ENCODE measurements around the gene OXCT1. TPM values are rescaled to one million over a fixed set of nuclear protein-coding genes. Genes with fewer than 3 reads are reported as not detected.

The OXCT1 gene
- total and polyA plus RNA-seq, 2 of the 8 experiments (the other 6 are each of a cell fraction or from before 2014, with no cell fraction given) = 10.1 to 28.2 TPM

DNA sequence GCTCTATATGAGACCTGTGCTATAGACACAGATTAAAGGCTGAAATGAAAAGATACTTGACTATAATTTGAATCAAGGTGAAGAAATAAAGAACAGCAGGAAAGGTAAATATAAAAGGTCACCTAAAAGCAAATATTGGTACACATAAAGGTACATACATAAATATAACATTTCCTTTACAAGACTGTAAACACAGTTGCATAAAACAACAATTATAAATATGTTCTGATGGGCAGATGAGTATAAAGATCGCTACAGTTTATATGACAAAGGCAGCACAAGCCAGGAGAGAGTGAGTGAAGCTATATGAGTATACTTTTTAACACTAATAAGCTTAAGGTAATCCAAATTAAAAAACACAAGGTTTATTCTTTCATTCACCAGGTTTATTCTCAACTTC, 114.5 kb downstream of the OXCT1 start (continued):
- TF ChIP-seq CTBP2 (IDR thresholded peaks at IDR 0.05; ENCODE audit: borderline replicate concordance, insufficient read depth, insufficient read length, low read length) = no peak
- TF ChIP-seq, protein P1, sequence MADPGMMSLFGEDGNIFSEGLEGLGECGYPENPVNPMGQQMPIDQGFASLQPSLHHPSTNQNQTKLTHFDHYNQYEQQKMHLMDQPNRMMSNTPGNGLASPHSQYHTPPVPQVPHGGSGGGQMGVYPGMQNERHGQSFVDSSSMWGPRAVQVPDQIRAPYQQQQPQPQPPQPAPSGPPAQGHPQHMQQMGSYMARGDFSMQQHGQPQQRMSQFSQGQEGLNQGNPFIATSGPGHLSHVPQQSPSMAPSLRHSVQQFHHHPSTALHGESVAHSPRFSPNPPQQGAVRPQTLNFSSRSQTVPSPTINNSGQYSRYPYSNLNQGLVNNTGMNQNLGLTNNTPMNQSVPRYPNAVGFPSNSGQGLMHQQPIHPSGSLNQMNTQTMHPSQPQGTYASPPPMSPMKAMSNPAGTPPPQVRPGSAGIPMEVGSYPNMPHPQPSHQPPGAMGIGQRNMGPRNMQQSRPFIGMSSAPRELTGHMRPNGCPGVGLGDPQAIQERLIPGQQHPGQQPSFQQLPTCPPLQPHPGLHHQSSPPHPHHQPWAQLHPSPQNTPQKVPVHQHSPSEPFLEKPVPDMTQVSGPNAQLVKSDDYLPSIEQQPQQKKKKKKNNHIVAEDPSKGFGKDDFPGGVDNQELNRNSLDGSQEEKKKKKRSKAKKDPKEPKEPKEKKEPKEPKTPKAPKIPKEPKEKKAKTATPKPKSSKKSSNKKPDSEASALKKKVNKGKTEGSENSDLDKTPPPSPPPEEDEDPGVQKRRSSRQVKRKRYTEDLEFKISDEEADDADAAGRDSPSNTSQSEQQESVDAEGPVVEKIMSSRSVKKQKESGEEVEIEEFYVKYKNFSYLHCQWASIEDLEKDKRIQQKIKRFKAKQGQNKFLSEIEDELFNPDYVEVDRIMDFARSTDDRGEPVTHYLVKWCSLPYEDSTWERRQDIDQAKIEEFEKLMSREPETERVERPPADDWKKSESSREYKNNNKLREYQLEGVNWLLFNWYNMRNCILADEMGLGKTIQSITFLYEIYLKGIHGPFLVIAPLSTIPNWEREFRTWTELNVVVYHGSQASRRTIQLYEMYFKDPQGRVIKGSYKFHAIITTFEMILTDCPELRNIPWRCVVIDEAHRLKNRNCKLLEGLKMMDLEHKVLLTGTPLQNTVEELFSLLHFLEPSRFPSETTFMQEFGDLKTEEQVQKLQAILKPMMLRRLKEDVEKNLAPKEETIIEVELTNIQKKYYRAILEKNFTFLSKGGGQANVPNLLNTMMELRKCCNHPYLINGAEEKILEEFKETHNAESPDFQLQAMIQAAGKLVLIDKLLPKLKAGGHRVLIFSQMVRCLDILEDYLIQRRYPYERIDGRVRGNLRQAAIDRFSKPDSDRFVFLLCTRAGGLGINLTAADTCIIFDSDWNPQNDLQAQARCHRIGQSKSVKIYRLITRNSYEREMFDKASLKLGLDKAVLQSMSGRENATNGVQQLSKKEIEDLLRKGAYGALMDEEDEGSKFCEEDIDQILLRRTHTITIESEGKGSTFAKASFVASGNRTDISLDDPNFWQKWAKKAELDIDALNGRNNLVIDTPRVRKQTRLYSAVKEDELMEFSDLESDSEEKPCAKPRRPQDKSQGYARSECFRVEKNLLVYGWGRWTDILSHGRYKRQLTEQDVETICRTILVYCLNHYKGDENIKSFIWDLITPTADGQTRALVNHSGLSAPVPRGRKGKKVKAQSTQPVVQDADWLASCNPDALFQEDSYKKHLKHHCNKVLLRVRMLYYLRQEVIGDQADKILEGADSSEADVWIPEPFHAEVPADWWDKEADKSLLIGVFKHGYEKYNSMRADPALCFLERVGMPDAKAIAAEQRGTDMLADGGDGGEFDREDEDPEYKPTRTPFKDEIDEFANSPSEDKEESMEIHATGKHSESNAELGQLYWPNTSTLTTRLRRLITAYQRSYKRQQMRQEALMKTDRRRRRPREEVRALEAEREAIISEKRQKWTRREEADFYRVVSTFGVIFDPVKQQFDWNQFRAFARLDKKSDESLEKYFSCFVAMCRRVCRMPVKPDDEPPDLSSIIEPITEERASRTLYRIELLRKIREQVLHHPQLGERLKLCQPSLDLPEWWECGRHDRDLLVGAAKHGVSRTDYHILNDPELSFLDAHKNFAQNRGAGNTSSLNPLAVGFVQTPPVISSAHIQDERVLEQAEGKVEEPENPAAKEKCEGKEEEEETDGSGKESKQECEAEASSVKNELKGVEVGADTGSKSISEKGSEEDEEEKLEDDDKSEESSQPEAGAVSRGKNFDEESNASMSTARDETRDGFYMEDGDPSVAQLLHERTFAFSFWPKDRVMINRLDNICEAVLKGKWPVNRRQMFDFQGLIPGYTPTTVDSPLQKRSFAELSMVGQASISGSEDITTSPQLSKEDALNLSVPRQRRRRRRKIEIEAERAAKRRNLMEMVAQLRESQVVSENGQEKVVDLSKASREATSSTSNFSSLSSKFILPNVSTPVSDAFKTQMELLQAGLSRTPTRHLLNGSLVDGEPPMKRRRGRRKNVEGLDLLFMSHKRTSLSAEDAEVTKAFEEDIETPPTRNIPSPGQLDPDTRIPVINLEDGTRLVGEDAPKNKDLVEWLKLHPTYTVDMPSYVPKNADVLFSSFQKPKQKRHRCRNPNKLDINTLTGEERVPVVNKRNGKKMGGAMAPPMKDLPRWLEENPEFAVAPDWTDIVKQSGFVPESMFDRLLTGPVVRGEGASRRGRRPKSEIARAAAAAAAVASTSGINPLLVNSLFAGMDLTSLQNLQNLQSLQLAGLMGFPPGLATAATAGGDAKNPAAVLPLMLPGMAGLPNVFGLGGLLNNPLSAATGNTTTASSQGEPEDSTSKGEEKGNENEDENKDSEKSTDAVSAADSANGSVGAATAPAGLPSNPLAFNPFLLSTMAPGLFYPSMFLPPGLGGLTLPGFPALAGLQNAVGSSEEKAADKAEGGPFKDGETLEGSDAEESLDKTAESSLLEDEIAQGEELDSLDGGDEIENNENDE (IDR thresholded peaks at IDR 0.05; ENCODE audit: insufficient replicate concordance, low read length) = no peak

All from H1 (cell line).